H1 (cell line): ENCODE data around the gene BAZ1B. TPM values are rescaled to one million over a fixed set of nuclear protein-coding genes. Genes with fewer than 3 reads are reported as not detected.

Source experiments
- CTCF ChIA-PET: fragments of 300-600 bp; sonication (Branson Sonifier 250); formaldehyde crosslinking; loops from one replicate; lab custom pipeline; 2021; ENCODE audit not compliant: partially characterized antibody; lab: Charles Lee
- POLR2A ChIA-PET: fragments of 300-600 bp; sonication (Branson Sonifier 250); formaldehyde crosslinking; loops from one replicate; lab custom pipeline; 2021; ENCODE audit warnings: inconsistent platforms; ENCODE audit not compliant: partially characterized antibody; lab: Charles Lee
- DNase-seq, 2 experiments: peaks; one replicate each; pipeline versions ENCODE4 v3.0.0 to v3.0.0-alpha.2; 2010 to 2022; ENCODE audit warnings: low spot score in 2 of 2, low read depth in 1 of 2, mixed read lengths in 1 of 2
- FAIRE-seq: peaks from 2 replicates; lab custom pipeline; 2011; peaks lifted over from hg19 to GRCh38; lab: Jason Lieb, UNC
- H2AFZ ChIP-seq: 2 replicates; pipeline ENCODE4 v1.8.1; 2012; ENCODE audit warnings: low read length, inconsistent platforms
- H2AK5ac ChIP-seq: 2 replicates; pipeline ENCODE4 v1.6.1; 2013; ENCODE audit warnings: low read depth, low read length
- H2BK120ac ChIP-seq: replicated peaks from 2 replicates; pipeline ENCODE3; 2013; ENCODE audit warnings: low read depth, low read length, inconsistent platforms
- H2BK12ac ChIP-seq: 2 replicates; pipeline ENCODE4 v1.6.1; 2013; ENCODE audit warnings: low read depth, low read length
- H2BK15ac ChIP-seq: 2 replicates; pipeline ENCODE4 v1.6.1; 2013; ENCODE audit warnings: low read length
- H2BK20ac ChIP-seq: 2 replicates; pipeline ENCODE4 v1.6.1; 2013; ENCODE audit warnings: low read length
- H2BK5ac ChIP-seq: 2 replicates; pipeline ENCODE4 v1.6.1; 2013; ENCODE audit warnings: low read depth, low read length
- H3K14ac ChIP-seq: 2 replicates; pipeline ENCODE4 v1.6.1; 2013; ENCODE audit warnings: inconsistent platforms; ENCODE audit not compliant: insufficient read length
- H3K18ac ChIP-seq: 2 replicates; pipeline ENCODE4 v1.6.1; 2013; ENCODE audit warnings: low read length; ENCODE audit errors: extremely low read depth
- H3K23ac ChIP-seq: 2 replicates; pipeline ENCODE4 v1.6.1; 2013; ENCODE audit warnings: inconsistent platforms; ENCODE audit not compliant: insufficient read length
- H3K23me2 ChIP-seq: 2 replicates; pipeline ENCODE4 v1.6.1; 2013; ENCODE audit warnings: low read depth, low read length
- H3K27ac ChIP-seq: 2 replicates; pipeline ENCODE4 v1.6.1; 2011; ENCODE audit warnings: low read depth, low read length, inconsistent platforms
- H3K27me3 ChIP-seq, 4 experiments: replicated peaks in 1 of 4; 1 replicate in 1 of 4; 2 replicates in 3 of 4; pipeline versions ENCODE4 v1.6.1 to v1.8.1; 2011 to 2013; ENCODE audit warnings: low read length in 3 of 4, mild to moderate bottlenecking in 3 of 4, inconsistent platforms in 2 of 4, mixed read lengths in 2 of 4, moderate library complexity in 1 of 4; ENCODE audit not compliant: control insufficient read depth in 3 of 4, insufficient read depth in 3 of 4; ENCODE audit errors: extremely low read depth in 1 of 4
- H3K36me3 ChIP-seq, 4 experiments: 2 replicates each; pipeline versions ENCODE4 v1.6.1 to v1.8.1; 2011 to 2013; ENCODE audit warnings: mild to moderate bottlenecking in 4 of 4, low read length in 3 of 4, moderate library complexity in 2 of 4, control low read depth in 1 of 4, inconsistent platforms in 1 of 4; ENCODE audit not compliant: insufficient read depth in 4 of 4, control insufficient read depth in 2 of 4
- H3K4ac ChIP-seq: replicated peaks from 2 replicates; pipeline ENCODE3; 2013; ENCODE audit warnings: low read length, low read depth, mixed read lengths, inconsistent platforms; ENCODE audit not compliant: insufficient read length
- H3K4me1 ChIP-seq, 4 experiments: replicated peaks in 1 of 4; 1 replicate in 1 of 4; 2 replicates in 3 of 4; pipeline versions ENCODE4 v1.6.1 to v1.8.1; 2011 to 2013; ENCODE audit warnings: low read length in 3 of 4, inconsistent platforms in 2 of 4, mixed read lengths in 1 of 4; ENCODE audit not compliant: insufficient read depth in 4 of 4, control insufficient read depth in 3 of 4
- H3K4me2 ChIP-seq, 2 experiments: 2 replicates each; pipeline versions ENCODE4 v1.6.1 to v1.8.1; 2011 to 2013; ENCODE audit warnings: low read depth in 2 of 2, low read length in 2 of 2, control low read depth in 1 of 2, inconsistent platforms in 1 of 2, mild to moderate bottlenecking in 1 of 2; ENCODE audit not compliant: insufficient read depth in 1 of 2
- H3K4me3 ChIP-seq, 4 experiments: fragments of 200-600, 300-600 bp in 1 of 4; sonication (generic), shearing (Covaris generic), sonication (Bioruptor Twin) in 1 of 4; 2 replicates each; pipeline versions ENCODE4 v1.5.1 to v1.8.1; 2011 to 2016; ENCODE audit warnings: low read length in 4 of 4, low read depth in 3 of 4, control low read depth in 2 of 4, inconsistent platforms in 2 of 4, mild to moderate bottlenecking in 2 of 4, mixed read lengths in 1 of 4, moderate library complexity in 1 of 4; ENCODE audit not compliant: insufficient read depth in 2 of 4; ENCODE audit errors: extremely low read depth in 1 of 4
- H3K56ac ChIP-seq: replicated peaks from 2 replicates; pipeline ENCODE3; 2013; ENCODE audit warnings: low read depth, mild to moderate bottlenecking, mixed read lengths, low read length, inconsistent platforms; ENCODE audit not compliant: insufficient read length
- H3K79me1 ChIP-seq: 2 replicates; pipeline ENCODE4 v1.6.1; 2013; ENCODE audit warnings: low read depth, low read length, control low read depth
- H3K79me2 ChIP-seq, 2 experiments: 2 replicates each; pipeline versions ENCODE4 v1.6.1 to v1.8.1; 2012 to 2013; ENCODE audit warnings: low read length in 2 of 2, mild to moderate bottlenecking in 2 of 2, inconsistent platforms in 1 of 2; ENCODE audit not compliant: insufficient read depth in 2 of 2, control insufficient read depth in 1 of 2
- H3K9ac ChIP-seq, 4 experiments: replicated peaks in 1 of 4; 1 replicate in 1 of 4; 2 replicates in 3 of 4; pipeline versions ENCODE4 v1.6.1 to v1.8.1; 2011 to 2013; ENCODE audit warnings: low read depth in 3 of 4, low read length in 3 of 4, control low read depth in 2 of 4, mild to moderate bottlenecking in 2 of 4, moderate library complexity in 2 of 4, inconsistent platforms in 1 of 4; ENCODE audit errors: extremely low read depth in 1 of 4
- H3K9me3 ChIP-seq, 2 experiments: 2 replicates each; pipeline versions ENCODE4 v1.6.1 to v1.8.1; 2012 to 2013; ENCODE audit warnings: mild to moderate bottlenecking in 2 of 2, moderate library complexity in 2 of 2, control low read depth in 1 of 2, inconsistent platforms in 1 of 2, low read depth in 1 of 2, low read length in 1 of 2, mixed read lengths in 1 of 2; ENCODE audit not compliant: insufficient read depth in 2 of 2
- H4K20me1 ChIP-seq, 2 experiments: replicated peaks in 1 of 2; 2 replicates each; pipeline versions ENCODE3 to v1.8.1; 2011 to 2013; ENCODE audit warnings: inconsistent platforms in 2 of 2, low read length in 2 of 2, mild to moderate bottlenecking in 1 of 2; ENCODE audit not compliant: insufficient read depth in 2 of 2, control insufficient read depth in 1 of 2
- H4K5ac ChIP-seq: 2 replicates; pipeline ENCODE4 v1.6.1; 2013; ENCODE audit warnings: low read length, low read depth, mixed read lengths, inconsistent platforms; ENCODE audit not compliant: insufficient read length
- H4K8ac ChIP-seq: 2 replicates; pipeline ENCODE4 v1.8.0; 2013; ENCODE audit warnings: mild to moderate bottlenecking, moderate library complexity, low read length, inconsistent platforms; ENCODE audit not compliant: insufficient read depth; ENCODE audit errors: extremely low read depth
- H4K91ac ChIP-seq: replicated peaks from 2 replicates; pipeline ENCODE3; 2013; ENCODE audit warnings: low read length, mixed read lengths, inconsistent platforms; ENCODE audit not compliant: insufficient read length
- ASH2L ChIP-seq: fragments of 200-600, 300-600 bp; sonication (generic); IDR thresholded peaks from one replicate; pipeline ENCODE4 v1.7.1; 2017; ENCODE audit warnings: low read length
- BCL11A ChIP-seq, 2 experiments: IDR thresholded peaks; one replicate each; pipeline ENCODE4 v1.6.1; 2011; ENCODE audit warnings: low read depth in 2 of 2, low read length in 2 of 2, mild to moderate bottlenecking in 2 of 2
- BRCA1 ChIP-seq: IDR thresholded peaks from 2 replicates; pipeline ENCODE4 v1.6.1; 2012; ENCODE audit warnings: low read depth, low read length, improper control_type of control experiment
- CREB1 ChIP-seq: IDR thresholded peaks from 2 replicates; pipeline ENCODE4 v1.6.1; 2012; ENCODE audit warnings: inconsistent platforms
- EGR1 ChIP-seq: IDR thresholded peaks from 2 replicates; pipeline ENCODE4 v1.6.1; 2011; ENCODE audit warnings: low read depth, low read length, borderline replicate concordance
- EP300 ChIP-seq, 2 experiments: IDR thresholded peaks; 1 replicate in 1 of 2; 2 replicates in 1 of 2; pipeline ENCODE4 v1.6.1; 2011 to 2012; ENCODE audit warnings: low read depth in 2 of 2, low read length in 2 of 2, mild to moderate bottlenecking in 2 of 2, borderline replicate concordance in 1 of 2, inconsistent platforms in 1 of 2, moderate library complexity in 1 of 2
- POLR2AphosphoS5 ChIP-seq: IDR thresholded peaks from 2 replicates; pipeline ENCODE4 v1.6.1; 2011; ENCODE audit warnings: low read depth, low read length
- RBBP5 ChIP-seq: IDR thresholded peaks from 2 replicates; pipeline ENCODE4 v1.7.1; 2012; ENCODE audit warnings: low read depth, mild to moderate bottlenecking, inconsistent platforms, low read length, moderate library complexity, borderline replicate concordance
- SRF ChIP-seq: IDR thresholded peaks from 2 replicates; pipeline ENCODE4 v1.6.1; 2011; ENCODE audit warnings: mild to moderate bottlenecking, low read depth, low read length, moderate library complexity
- TAF1 ChIP-seq: IDR thresholded peaks from 2 replicates; pipeline ENCODE4 v1.6.1; 2011; ENCODE audit warnings: mild to moderate bottlenecking, low read depth, low read length
- ZNF274 ChIP-seq: IDR thresholded peaks from 2 replicates; pipeline ENCODE4 v1.7.0; 2012; ENCODE audit warnings: low read length, borderline replicate concordance; ENCODE audit errors: extremely low read depth
- WGBS, 2 experiments: shearing (Covaris generic) in 1 of 2; methylation state at CpG; one replicate each; pipeline versions ENCODE4 v1.1.6 to v1.1.7; 2013 to 2015; ENCODE audit warnings: low lambda C conversion rate in 2 of 2, mixed read lengths in 2 of 2, inconsistent platforms in 1 of 2, low coverage in 1 of 2, missing lambda C conversion rate in 1 of 2; ENCODE audit not compliant: insufficient replicate concordance in 2 of 2, insufficient coverage in 1 of 2, insufficient read length in 1 of 2; ENCODE audit errors: extremely low coverage in 1 of 2, missing lambda C conversion rate in 1 of 2; 5-methylcytosine and 5-hydroxymethylcytosine counted together
- polyA plus RNA-seq, 7 experiments: library from polyadenylated mRNA; depleted of rRNA in 3 of 7; stranded (reverse) in 5 of 7; unstranded in 2 of 7; fragments of >200 nt in 5 of 7; fragments of 200-250 nt in 2 of 7; gene quantifications; 1 replicate in 5 of 7; 2 replicates in 1 of 7; 4 replicates in 1 of 7; pipeline versions ENCODE4 v1.2.1 to v1.2.3, GENCODE V29; 2011 to 2013; ENCODE audit warnings: missing spikeins in 2 of 7, mixed read lengths in 2 of 7
- total RNA-seq: library from RNA; stranded (reverse); fragmentation: NEBNext Ultra II Directional; extraction: Animal tissue kit (Norgen Biotek cat#: 25700); gene quantifications from 2 replicates; pipeline ENCODE4 v1.2.1, GENCODE V29; 2021
- TF ChIP-seq, protein P1 (sequence below): IDR thresholded peaks from 2 replicates; pipeline ENCODE4 v1.6.1; 2012; ENCODE audit warnings: low read length, inconsistent platforms

The BAZ1B gene
- total and polyA plus RNA-seq, 2 of the 8 experiments (the other 6 are each of a cell fraction or from before 2014, with no cell fraction given) = 21.0 to 86.8 TPM

DNA sequence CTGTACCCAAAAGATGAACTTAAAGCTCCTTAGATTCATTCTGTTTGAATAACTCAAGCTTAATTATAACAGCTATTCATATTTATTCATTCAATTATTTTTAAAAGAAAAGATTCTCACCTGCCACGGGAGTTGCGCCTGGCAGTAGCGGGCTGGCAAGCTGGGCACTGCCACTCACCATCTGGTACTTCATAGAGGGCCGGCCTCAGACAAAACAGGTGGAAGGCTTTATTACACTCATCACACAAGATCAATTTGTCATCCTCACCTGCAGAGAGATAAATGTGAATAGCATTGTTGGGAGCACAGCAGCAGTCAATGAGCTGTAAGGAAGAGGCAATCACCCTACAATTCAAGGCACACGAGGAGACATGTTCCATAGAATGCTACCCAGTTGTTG is 72.7 kb downstream of the BAZ1B start:
- Histone ChIP-seq H3K4ac (no peak overlapping the region), H3K36me3 (peaks cover 54 to 80% (median 68%) of the 10 kb centered on the region in 4 experiments), H3K18ac (no peak overlapping the region), H2AK5ac (no peak overlapping the region), H2BK12ac (no peak overlapping the region), H2BK120ac (no peak overlapping the region), H3K56ac (no peak overlapping the region), H3K9me3 (no peaks in the 10 kb centered on the region), H3K14ac (no peak overlapping the region), H3K23me2 (no peaks in the 10 kb centered on the region; the same call in 1 of the 2 replicates), H3K79me2 (no peaks in the 10 kb centered on the region; a peak in 1 of 4 replicates), H4K8ac (no peak overlapping the region), H4K5ac (no peak overlapping the region), H2BK15ac (no peak overlapping the region), H2BK20ac (no peak overlapping the region), H4K20me1 (peaks cover 3 to 11% of the 10 kb centered on the region in 2 experiments), H3K9ac (no peak overlapping the region), H4K91ac (no peak overlapping the region), H3K23ac (no peak overlapping the region), H3K79me1 (no peaks in the 10 kb centered on the region), H2BK5ac (no peak overlapping the region), H3K27ac (no peak overlapping the region), H3K4me3 (no peak overlapping the region), H3K27me3 (no peaks in the 10 kb centered on the region), H3K4me2 (no peak overlapping the region), H3K4me1 (no peaks in the 10 kb centered on the region), H2AFZ (no peak overlapping the region)
- FAIRE-seq (no peak), DNase-seq (no peak)
- POLR2A ChIA-PET = interaction anchor here (0.7 kb wide), 1 partner anchor 444 kb away, joined by 3 read pairs; no protein-coding TSS in a partner anchor
- WGBS, 2 experiments = 93% methylated on average over 5 of the region's 5 CpGs; no CpG with 5 or more reads in 1 of the 2 experiments
- CTCF ChIA-PET = interaction anchor here (0.5 to 1.3 kb wide), 3 partner anchors 8 to 59 kb away, joined by 3 to 4 read pairs (median 3); no protein-coding TSS in a partner anchor
- TF ChIP-seq TAF1 (no peak), ZNF274 (no peak), BRCA1 (no peak), POLR2AphosphoS5 (no peak), CREB1 (no peak), EGR1 (no peak), ASH2L (no peak), BCL11A (IDR thresholded peaks at IDR 0.05; ENCODE audit: low read depth in 2 of 2, low read length in 2 of 2) (no peak), EP300 (IDR thresholded peaks at IDR 0.05; ENCODE audit: borderline replicate concordance in 1 of 2, low read depth in 2 of 2, low read length in 2 of 2) (no peak), RBBP5 (no peak), SRF (no peak)
- TF ChIP-seq, protein P1, sequence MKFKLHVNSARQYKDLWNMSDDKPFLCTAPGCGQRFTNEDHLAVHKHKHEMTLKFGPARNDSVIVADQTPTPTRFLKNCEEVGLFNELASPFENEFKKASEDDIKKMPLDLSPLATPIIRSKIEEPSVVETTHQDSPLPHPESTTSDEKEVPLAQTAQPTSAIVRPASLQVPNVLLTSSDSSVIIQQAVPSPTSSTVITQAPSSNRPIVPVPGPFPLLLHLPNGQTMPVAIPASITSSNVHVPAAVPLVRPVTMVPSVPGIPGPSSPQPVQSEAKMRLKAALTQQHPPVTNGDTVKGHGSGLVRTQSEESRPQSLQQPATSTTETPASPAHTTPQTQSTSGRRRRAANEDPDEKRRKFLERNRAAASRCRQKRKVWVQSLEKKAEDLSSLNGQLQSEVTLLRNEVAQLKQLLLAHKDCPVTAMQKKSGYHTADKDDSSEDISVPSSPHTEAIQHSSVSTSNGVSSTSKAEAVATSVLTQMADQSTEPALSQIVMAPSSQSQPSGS = no peak
